Gastrocnemius medialis (tissue), 4 donors: ENCODE data around the gene MED27. TPM values are rescaled to one million over a fixed set of nuclear protein-coding genes. Genes with fewer than 3 reads are reported as not detected.

ENCODE experiments used
- ATAC-seq, 2 donors: fragments of 150-250 bp; one replicate each; pipeline ENCODE4 v1.9.1; 2016
- DNase-seq, 2 donors: peaks; one replicate each; pipeline ENCODE4 v3.0.0-alpha.2; 2019
- H3K27ac ChIP-seq, 4 donors: fragments of 200-600 bp; sonication (generic); 1 replicate in 1 of 4; 2 replicates in 3 of 4; pipeline ENCODE4 v1.5.1; 2016 to 2018; ENCODE audit warnings: mild to moderate bottlenecking in 2 of 4, moderate library complexity in 1 of 4
- H3K27me3 ChIP-seq, 3 donors: fragments of 200-600 bp; sonication (generic) in 2 of 3; 1 replicate in 1 of 3; 2 replicates in 2 of 3; pipeline versions ENCODE4 v1.5.1 to v1.6.0; 2016 to 2019; ENCODE audit warnings: mild to moderate bottlenecking in 1 of 3, moderate library complexity in 1 of 3
- H3K36me3 ChIP-seq, 2 donors: fragments of 200-600 bp; sonication (generic) in 1 of 2; one replicate each; pipeline ENCODE4 v1.5.1; 2017 to 2018
- H3K4me1 ChIP-seq, 2 donors: fragments of 200-600 bp; sonication (generic) in 1 of 2; one replicate each; pipeline ENCODE4 v1.5.1; 2016 to 2017; ENCODE audit warnings: mild to moderate bottlenecking in 2 of 2
- H3K4me3 ChIP-seq, 4 donors: fragments of 200-600 bp; sonication (generic) in 3 of 4; 1 replicate in 1 of 4; 2 replicates in 3 of 4; pipeline ENCODE4 v1.5.1; 2016 to 2019; ENCODE audit warnings: mild to moderate bottlenecking in 2 of 4
- H3K9me3 ChIP-seq, 3 donors: fragments of 200-600 bp; sonication (generic) in 2 of 3; 1 replicate in 1 of 3; 2 replicates in 2 of 3; pipeline ENCODE4 v1.5.1; 2016 to 2019
- CTCF ChIP-seq, 5 experiments: fragments of 450-650 bp in 3 of 5; fragments of 200-600 bp in 2 of 5; sonication (generic) in 2 of 5; IDR thresholded peaks in 4 of 5; conservative IDR thresholded peaks in 1 of 5; 1 replicate in 4 of 5; 2 replicates in 1 of 5; pipeline ENCODE4 v1.5.1; 2016 to 2019; ENCODE audit warnings: antibody characterized with exemption in 5 of 5, mild to moderate bottlenecking in 3 of 5, moderate library complexity in 3 of 5
- POLR2A ChIP-seq, 2 donors: fragments of 450-650 bp; IDR thresholded peaks; one replicate each; pipeline ENCODE4 v1.6.1; 2017; ENCODE audit warnings: antibody characterized with exemption in 2 of 2, mild to moderate bottlenecking in 2 of 2, moderate library complexity in 2 of 2
- in situ Hi-C, 4 donors: fragments of 200-750 bp; cut with MboI; loops; one replicate each; pipeline versions ENCODE4 v1.15.0 to v1.8.0; 2017; ENCODE audit warnings: low sequenced_read_pairs in 4 of 4
- intact Hi-C: fragments of 100-400 bp; cut with DNase I; formaldehyde crosslinking; loops from one replicate; pipeline ENCODE4 v1.15.1; 2023; ENCODE audit warnings: low total_unique reads
- total RNA-seq, 4 donors: library from RNA; depleted of rRNA; stranded (reverse); fragments of >200 nt; gene quantifications; one replicate each; pipeline versions ENCODE4 v1.1.0 to v1.2.3, GENCODE V29; 2016

Gene MED27
- total RNA-seq, 4 donors from 2014 or later = 11.6 to 20.3 (median 13.9) TPM

GRCh38 chr9:131954299-131954698 is 125.4 kb downstream of the MED27 start:
- H3K27ac ChIP-seq = no peak overlapping the region
- no peaks in the 10 kb centered on the region for H3K27me3 ChIP-seq
- no peaks in the 10 kb centered on the region for H3K36me3 ChIP-seq
- TF ChIP-seq POLR2A (IDR thresholded peaks at IDR 0.05) (no peak), CTCF (IDR thresholded peaks at IDR 0.05 in 4 of 5, conservative IDR thresholded peaks at IDR 0.05 in 1 of 5) (no peak)
- H3K4me1 ChIP-seq = peaks cover 26 to 29% of the 10 kb centered on the region in 2 donors
- ATAC-seq = no peak
- no peak overlapping the region for H3K4me3 ChIP-seq
- in situ Hi-C loops = no loop called here
- no peak for DNase-seq
- intact Hi-C loops = no loop called here
- H3K9me3 ChIP-seq = no peaks in the 10 kb centered on the region

- TF ChIP-seq CTCF (IDR thresholded peaks at IDR 0.05 in 4 of 5, conservative IDR thresholded peaks at IDR 0.05 in 1 of 5) (no peak), POLR2A (IDR thresholded peaks at IDR 0.05) (no peak)
- peak; percentile 23 to 54 for DNase-seq
- no peak overlapping the region for H3K4me3 ChIP-seq
- H3K9me3 ChIP-seq = no peaks in the 10 kb centered on the region
- H3K4me1 ChIP-seq = peaks cover 21 to 24% of the 10 kb centered on the region in 2 donors
- H3K36me3 ChIP-seq = no peaks in the 10 kb centered on the region
- intact Hi-C loops (no loop called here), in situ Hi-C loops (no loop called here)
- ATAC-seq = peak; percentile 79 to 89
- H3K27me3 ChIP-seq = no peaks in the 10 kb centered on the region
- peak overlapping the region in 2 of 4 donors; percentile 16 to 41 for H3K27ac ChIP-seq
Observed at GRCh38 chr9:131951905-131952304, 127.8 kb downstream of the MED27 start.

- no peak overlapping the region for H3K4me3 ChIP-seq
- in situ Hi-C loops (no loop called here), intact Hi-C loops (no loop called here)
- no peaks in the 10 kb centered on the region for H3K9me3 ChIP-seq
- no peak for TF ChIP-seq CTCF (IDR thresholded peaks at IDR 0.05 in 4 of 5, conservative IDR thresholded peaks at IDR 0.05 in 1 of 5)
- no peak for TF ChIP-seq POLR2A (IDR thresholded peaks at IDR 0.05)
- H3K27me3 ChIP-seq = no peaks in the 10 kb centered on the region
- ATAC-seq (no peak), DNase-seq (no peak)
- no peak overlapping the region for H3K27ac ChIP-seq
- H3K36me3 ChIP-seq = no peaks in the 10 kb centered on the region
- peaks cover 21% of the 10 kb centered on the region in 2 donors for H3K4me1 ChIP-seq
Observed at GRCh38 chr9:131951155-131951554, 128.5 kb downstream of the MED27 start.

- Histone ChIP-seq H3K27ac (no peak overlapping the region), H3K36me3 (no peaks in the 10 kb centered on the region), H3K4me3 (no peak overlapping the region), H3K9me3 (no peaks in the 10 kb centered on the region), H3K4me1 (peaks cover 19 to 21% of the 10 kb centered on the region in 2 donors), H3K27me3 (no peaks in the 10 kb centered on the region)
- DNase-seq = no peak
- intact Hi-C loops = no loop called here
- ATAC-seq = no peak
- in situ Hi-C loops = no loop called here
- TF ChIP-seq POLR2A (IDR thresholded peaks at IDR 0.05) = no peak
Observed at GRCh38 chr9:131950487-131950886, 129.2 kb downstream of the MED27 start.

- TF ChIP-seq CTCF (IDR thresholded peaks at IDR 0.05 in 4 of 5, conservative IDR thresholded peaks at IDR 0.05 in 1 of 5) = no peak
- TF ChIP-seq POLR2A (IDR thresholded peaks at IDR 0.05) = no peak
- Histone ChIP-seq H3K4me1 (peaks cover 3 to 6% of the 10 kb centered on the region in 2 donors), H3K9me3 (no peaks in the 10 kb centered on the region), H3K4me3 (no peak overlapping the region), H3K27me3 (no peaks in the 10 kb centered on the region), H3K27ac (no peak overlapping the region), H3K36me3 (no peaks in the 10 kb centered on the region)
- no peak for DNase-seq
- no peak for ATAC-seq
- intact Hi-C loops (no loop called here), in situ Hi-C loops (no loop called here)
Observed at GRCh38 chr9:131946180-131946579, 133.5 kb downstream of the MED27 start.
